Osteoblast (primary cell): ENCODE data around the gene AMBRA1. TPM values are rescaled to one million over a fixed set of nuclear protein-coding genes. Genes with fewer than 3 reads are reported as not detected.
A peak's percentile ranks its signal among the peaks of the same experiment; 100 is the strongest.

Source experiments
- DNase-seq: peaks from one replicate; pipeline ENCODE4 v3.0.0; 2011; ENCODE audit warnings: low spot score, mixed read lengths; ENCODE audit not compliant: insufficient read length; ENCODE audit errors: missing footprints
- H2AFZ ChIP-seq: 2 replicates; pipeline ENCODE4 v1.6.0; 2011; ENCODE audit warnings: mild to moderate bottlenecking, low read length
- H3K27ac ChIP-seq: 2 replicates; pipeline ENCODE4 v1.5.1; 2011; ENCODE audit warnings: mild to moderate bottlenecking, low read depth, low read length, moderate library complexity
- H3K27me3 ChIP-seq: 2 replicates; pipeline ENCODE4 v1.6.0; 2012; ENCODE audit warnings: mild to moderate bottlenecking, control low read depth, inconsistent platforms, low read length, moderate library complexity; ENCODE audit not compliant: insufficient read depth
- H3K36me3 ChIP-seq: 2 replicates; pipeline ENCODE4 v1.5.1; 2011; ENCODE audit warnings: mild to moderate bottlenecking, low read length, control low read depth, moderate library complexity; ENCODE audit not compliant: insufficient read depth
- H3K4me1 ChIP-seq: 2 replicates; pipeline ENCODE4 v1.5.1; 2011; ENCODE audit warnings: mild to moderate bottlenecking, low read length, control low read depth, moderate library complexity; ENCODE audit not compliant: insufficient read depth
- H3K4me2 ChIP-seq: 2 replicates; pipeline ENCODE4 v1.6.0; 2011; ENCODE audit warnings: mild to moderate bottlenecking, low read length; ENCODE audit not compliant: insufficient read depth
- H3K4me3 ChIP-seq: fragments of 200-600 bp; sonication (generic); 3 replicates; pipeline ENCODE4 v1.5.1; 2012; ENCODE audit warnings: mild to moderate bottlenecking, low read length, inconsistent platforms; ENCODE audit not compliant: insufficient read depth
- H3K79me2 ChIP-seq: 2 replicates; pipeline ENCODE4 v1.6.0; 2012; ENCODE audit warnings: mild to moderate bottlenecking, low read length, control low read depth, inconsistent platforms; ENCODE audit not compliant: insufficient read depth
- H3K9me3 ChIP-seq: 2 replicates; pipeline ENCODE4 v1.5.1; 2011; ENCODE audit warnings: low read depth, low read length, control low read depth
- H4K20me1 ChIP-seq: 2 replicates; pipeline ENCODE4 v1.6.0; 2012; ENCODE audit warnings: mild to moderate bottlenecking, low read length, control low read depth; ENCODE audit not compliant: insufficient read depth
- CTCF ChIP-seq: IDR thresholded peaks from 2 replicates; pipeline ENCODE4 v1.5.1; 2011; ENCODE audit warnings: mild to moderate bottlenecking, low read depth, low read length, moderate library complexity; ENCODE audit errors: extremely low read depth
- total RNA-seq: library from RNA; depleted of rRNA; stranded (reverse); fragments of >200 nt; gene quantifications from 2 replicates; pipeline ENCODE4 v1.2.3, GENCODE V29; 2012

AMBRA1 gene
- total RNA-seq, 1 donor, result 29.7 TPM

DNA sequence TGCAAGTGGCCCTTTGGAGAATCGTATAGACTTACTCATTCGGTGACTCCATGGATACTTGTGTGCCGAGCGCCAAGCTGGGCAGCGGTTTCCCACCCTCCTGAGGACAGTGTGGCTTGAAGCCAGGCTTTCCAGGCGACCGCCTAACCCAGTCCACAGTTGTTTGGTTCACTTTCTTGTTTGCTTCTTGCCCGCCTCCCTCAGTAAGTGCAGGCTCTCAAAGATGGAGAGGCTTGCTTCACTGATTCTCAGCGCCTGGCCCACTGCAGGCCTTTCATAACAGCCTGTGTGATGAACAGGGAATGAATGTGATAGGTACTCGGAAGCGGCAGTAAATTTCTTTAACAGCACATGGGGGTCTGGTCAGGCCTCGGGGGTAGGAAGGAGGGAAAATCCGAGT, 223.6 kb downstream of the AMBRA1 start:
- peaks cover 3% of the 10 kb centered on the region for H3K79me2 ChIP-seq
- H3K4me1 ChIP-seq, result no peaks in the 10 kb centered on the region
- TF ChIP-seq CTCF, result no peak
- no peak overlapping the region for H3K4me3 ChIP-seq
- H3K9me3 ChIP-seq, result no peaks in the 10 kb centered on the region
- H3K27me3 ChIP-seq, result no peaks in the 10 kb centered on the region
- H2AFZ ChIP-seq, result no peak overlapping the region
- peaks cover 13% of the 10 kb centered on the region for H4K20me1 ChIP-seq
- no peak overlapping the region for H3K27ac ChIP-seq
- no peak for DNase-seq
- peaks cover 22% of the 10 kb centered on the region for H3K36me3 ChIP-seq
- no peak overlapping the region for H3K4me2 ChIP-seq

DNA sequence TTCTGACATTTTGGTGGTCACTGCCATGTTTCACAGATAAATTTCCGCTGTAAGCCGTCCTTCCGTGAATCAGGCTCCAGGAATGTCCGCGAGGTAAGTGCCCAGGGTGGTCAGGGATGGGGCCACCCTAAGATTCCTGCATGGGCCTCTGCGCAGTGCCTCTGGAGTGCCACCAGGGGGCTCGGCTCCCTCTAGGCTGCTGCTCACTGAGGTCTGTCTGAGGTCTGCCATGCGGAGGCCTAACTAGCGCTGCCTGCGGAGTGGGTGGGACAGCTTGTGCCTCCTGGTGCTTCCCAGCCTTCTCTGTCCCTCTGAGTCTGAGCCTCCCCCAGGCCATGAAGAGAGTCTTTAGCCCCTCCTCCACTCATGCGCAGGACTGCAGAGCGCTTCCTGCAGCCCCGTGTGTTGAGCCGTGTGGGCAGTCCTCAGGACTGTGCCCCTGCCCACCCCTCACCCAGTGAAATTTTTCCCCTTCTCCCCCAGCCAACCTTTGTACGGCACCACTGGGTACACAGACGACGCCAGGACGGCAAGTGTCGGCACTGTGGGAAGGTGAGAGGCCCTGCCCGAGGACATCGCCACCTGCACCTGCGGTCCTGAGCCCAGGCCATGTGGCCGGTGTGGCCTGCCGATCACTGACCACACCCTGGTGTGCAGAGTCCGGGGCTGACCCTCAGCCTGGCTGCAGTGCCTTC, 224.2 kb downstream of the AMBRA1 start:
- no peaks in the 10 kb centered on the region for H3K4me1 ChIP-seq
- H3K4me2 ChIP-seq, result no peak overlapping the region
- H3K36me3 ChIP-seq, result peaks cover 22% of the 10 kb centered on the region
- H3K27me3 ChIP-seq, result no peaks in the 10 kb centered on the region
- no peak overlapping the region for H3K27ac ChIP-seq
- peak; percentile 98 for DNase-seq
- H3K79me2 ChIP-seq, result peaks cover 5% of the 10 kb centered on the region
- H2AFZ ChIP-seq, result no peak overlapping the region
- peak; percentile 90 for TF ChIP-seq CTCF
- H3K4me3 ChIP-seq, result no peak overlapping the region
- H3K9me3 ChIP-seq, result no peaks in the 10 kb centered on the region
- H4K20me1 ChIP-seq, result peaks cover 17% of the 10 kb centered on the region

GRCh38 chr11:46367916-46368267, 225.9 kb downstream of the AMBRA1 start:
- no peak overlapping the region for H2AFZ ChIP-seq

More at GRCh38 chr11:46367916-46368267, 225.9 kb downstream of the AMBRA1 start:
- Histone ChIP-seq H3K27me3 (no peaks in the 10 kb centered on the region), H3K4me3 (no peak overlapping the region), H3K36me3 (peaks cover 22% of the 10 kb centered on the region), H3K27ac (no peak overlapping the region), H3K79me2 (peaks cover 22% of the 10 kb centered on the region), H3K4me2 (no peak overlapping the region), H3K9me3 (no peaks in the 10 kb centered on the region), H3K4me1 (peaks cover 11% of the 10 kb centered on the region), H4K20me1 (peaks cover 26% of the 10 kb centered on the region)
- TF ChIP-seq CTCF, result peak; percentile 0
- no peak for DNase-seq
